Smooth muscle cell (in vitro differentiated cells): ENCODE data around the gene METTL2B. TPM values are rescaled to one million over a fixed set of nuclear protein-coding genes. Genes with fewer than 3 reads are reported as not detected.
A peak's percentile ranks its signal among the peaks of the same experiment; 100 is the strongest.
"Not testable (repeated sequence)": the region's sequence is repeated elsewhere in the genome, so short reads cannot be mapped to it uniquely, and the experiment has no call there.

Source experiments
- DNase-seq: peaks from one replicate; lab custom pipeline; 2025; ENCODE audit not compliant: unreplicated experiment; lab: John Stamatoyannopoulos, UW
- H2AFZ ChIP-seq: fragments of 200-600 bp; sonication (generic); 2 replicates; pipeline ENCODE4 v1.6.0; 2016; ENCODE audit warnings: antibody characterized with exemption, low read depth, mild to moderate bottlenecking
- H3F3A ChIP-seq: fragments of 200-600 bp; sonication (generic); 2 replicates; pipeline ENCODE4 v1.6.0; 2017; ENCODE audit warnings: antibody characterized with exemption, low read depth
- H3K27ac ChIP-seq: fragments of 200-600 bp; sonication (generic); 2 replicates; pipeline ENCODE4 v1.5.1; 2016; ENCODE audit warnings: low read depth, mild to moderate bottlenecking
- H3K27me3 ChIP-seq: fragments of 200-600 bp; sonication (generic); 2 replicates; pipeline ENCODE4 v1.6.1; 2016; ENCODE audit warnings: low read depth, mild to moderate bottlenecking
- H3K36me3 ChIP-seq: fragments of 200-600 bp; sonication (generic); 2 replicates; pipeline ENCODE4 v1.5.1; 2016; ENCODE audit warnings: low read depth
- H3K4me1 ChIP-seq: fragments of 200-600 bp; sonication (generic); 2 replicates; pipeline ENCODE4 v1.5.1; 2016; ENCODE audit warnings: low read depth
- H3K4me2 ChIP-seq: fragments of 200-600 bp; sonication (generic); 2 replicates; pipeline ENCODE4 v1.6.0; 2016; ENCODE audit warnings: mild to moderate bottlenecking
- H3K4me3 ChIP-seq: fragments of 200-600 bp; sonication (generic); 2 replicates; pipeline ENCODE4 v1.5.1; 2016; ENCODE audit warnings: mild to moderate bottlenecking
- H3K79me2 ChIP-seq: fragments of 200-600 bp; sonication (generic); 2 replicates; pipeline ENCODE4 v1.6.0; 2016; ENCODE audit warnings: low read depth, mild to moderate bottlenecking
- H3K9ac ChIP-seq: fragments of 200-600 bp; sonication (generic); 2 replicates; pipeline ENCODE4 v1.6.0; 2016; ENCODE audit warnings: low read depth
- H3K9me3 ChIP-seq: fragments of 200-600 bp; sonication (generic); replicated peaks from 2 replicates; pipeline ENCODE4 v1.5.1; 2016; ENCODE audit warnings: low read depth
- H4K20me1 ChIP-seq: fragments of 200-600 bp; sonication (generic); 2 replicates; pipeline ENCODE4 v1.6.0; 2016; ENCODE audit warnings: low read depth
- WGBS: methylation state at CpG from one replicate; pipeline ENCODE4 v1.1.7; 2016; ENCODE audit warnings: low lambda C conversion rate; 5-methylcytosine and 5-hydroxymethylcytosine counted together
- polyA plus RNA-seq: library from polyadenylated mRNA; unstranded; fragments of >200 nt; fragmentation: Nextera tagmentation; extraction: Ambion mirVana; gene quantifications from 2 replicates; pipeline ENCODE4 v1.2.1, GENCODE V29; 2016
- total RNA-seq: library from RNA; depleted of rRNA; stranded (reverse); fragments of >200 nt; gene quantifications from 2 replicates; pipeline ENCODE4 v1.2.3, GENCODE V29; 2014
- TF ChIP-seq, protein P1 (sequence below): fragments of 200-600 bp; sonication (generic); IDR thresholded peaks from 2 replicates; pipeline ENCODE4 v1.5.1; 2017; ENCODE audit warnings: borderline replicate concordance, mild to moderate bottlenecking, antibody characterized with exemption; ENCODE audit not compliant: insufficient read depth, poor library complexity, severe bottlenecking

The METTL2B gene
- total and polyA plus RNA-seq, 2 experiments from 2014 or later = 11.9 to 25.7 TPM

DNA sequence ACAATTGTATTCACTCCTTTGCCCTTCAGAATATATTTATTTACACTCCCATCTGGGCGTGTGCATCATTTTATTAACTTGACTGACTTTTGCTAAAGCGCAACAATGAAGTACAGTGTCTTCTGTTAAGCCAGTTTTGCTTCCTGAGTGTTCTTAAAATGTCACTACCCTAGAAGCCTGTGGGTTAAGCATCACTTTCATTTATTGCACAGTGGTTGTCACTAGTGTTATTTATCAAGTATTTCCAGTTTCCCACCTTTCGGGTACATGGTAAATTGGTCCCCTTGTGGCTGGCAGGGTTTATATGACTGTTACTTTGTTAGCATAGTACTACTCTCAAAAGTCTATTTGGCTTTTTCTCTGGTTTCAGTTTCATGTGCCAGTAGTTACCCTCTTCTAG lies 17.6 kb upstream of the METTL2B start:
- peaks cover 11% of the 10 kb centered on the region for H3F3A ChIP-seq
- H3K27ac ChIP-seq = no peak overlapping the region
- no peak overlapping the region for H3K9ac ChIP-seq
- no peak overlapping the region for H2AFZ ChIP-seq
- peaks cover 76% of the 10 kb centered on the region for H4K20me1 ChIP-seq
- no peaks in the 10 kb centered on the region for H3K36me3 ChIP-seq
- TF ChIP-seq, protein P1, sequence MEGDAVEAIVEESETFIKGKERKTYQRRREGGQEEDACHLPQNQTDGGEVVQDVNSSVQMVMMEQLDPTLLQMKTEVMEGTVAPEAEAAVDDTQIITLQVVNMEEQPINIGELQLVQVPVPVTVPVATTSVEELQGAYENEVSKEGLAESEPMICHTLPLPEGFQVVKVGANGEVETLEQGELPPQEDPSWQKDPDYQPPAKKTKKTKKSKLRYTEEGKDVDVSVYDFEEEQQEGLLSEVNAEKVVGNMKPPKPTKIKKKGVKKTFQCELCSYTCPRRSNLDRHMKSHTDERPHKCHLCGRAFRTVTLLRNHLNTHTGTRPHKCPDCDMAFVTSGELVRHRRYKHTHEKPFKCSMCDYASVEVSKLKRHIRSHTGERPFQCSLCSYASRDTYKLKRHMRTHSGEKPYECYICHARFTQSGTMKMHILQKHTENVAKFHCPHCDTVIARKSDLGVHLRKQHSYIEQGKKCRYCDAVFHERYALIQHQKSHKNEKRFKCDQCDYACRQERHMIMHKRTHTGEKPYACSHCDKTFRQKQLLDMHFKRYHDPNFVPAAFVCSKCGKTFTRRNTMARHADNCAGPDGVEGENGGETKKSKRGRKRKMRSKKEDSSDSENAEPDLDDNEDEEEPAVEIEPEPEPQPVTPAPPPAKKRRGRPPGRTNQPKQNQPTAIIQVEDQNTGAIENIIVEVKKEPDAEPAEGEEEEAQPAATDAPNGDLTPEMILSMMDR = no peak
- no peaks in the 10 kb centered on the region for H3K9me3 ChIP-seq
- no peaks in the 10 kb centered on the region for H3K27me3 ChIP-seq
- DNase-seq = no peak
- H3K4me1 ChIP-seq = peaks cover 43% of the 10 kb centered on the region
- H3K4me3 ChIP-seq = no peak overlapping the region
- 85% methylated on average over 3 of the region's 3 CpGs for WGBS
- H3K79me2 ChIP-seq = peaks cover 57% of the 10 kb centered on the region
- H3K4me2 ChIP-seq = peak overlapping the region; percentile 95

DNA sequence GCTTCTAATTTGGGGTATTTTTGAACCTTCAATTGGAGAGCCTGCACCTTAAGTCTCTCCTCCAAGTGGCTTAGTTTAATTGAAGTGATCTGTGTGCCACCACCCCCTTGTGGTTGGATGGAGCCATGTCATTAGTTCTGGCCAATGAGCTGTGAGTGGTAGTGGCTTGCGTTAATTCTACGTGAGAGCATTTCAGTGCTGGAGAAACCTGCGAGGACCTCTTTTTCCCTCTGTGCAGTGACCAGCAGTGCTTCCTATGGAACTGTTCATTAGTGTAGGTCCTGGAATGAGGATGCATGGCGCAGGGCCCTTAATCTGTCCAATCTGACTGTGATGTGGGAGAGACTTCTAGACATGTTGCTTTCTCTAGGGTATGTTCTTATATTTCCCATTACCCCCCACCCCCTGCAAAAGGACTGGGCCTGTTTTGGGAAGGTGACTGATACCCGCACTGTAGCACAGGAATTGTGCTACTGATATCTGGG lies 17.1 kb upstream of the METTL2B start:
- H3K9ac ChIP-seq = no peak overlapping the region
- DNase-seq = no peak
- TF ChIP-seq, protein P1 = peak; percentile 65
- peaks cover 81% of the 10 kb centered on the region for H4K20me1 ChIP-seq
- no peaks in the 10 kb centered on the region for H3K27me3 ChIP-seq
- H3K36me3 ChIP-seq = no peaks in the 10 kb centered on the region
- peak overlapping the region; percentile 95 for H3K4me2 ChIP-seq
- no peak overlapping the region for H3K4me3 ChIP-seq
- no peaks in the 10 kb centered on the region for H3K9me3 ChIP-seq
- peaks cover 57% of the 10 kb centered on the region for H3K79me2 ChIP-seq
- peaks cover 11% of the 10 kb centered on the region for H3F3A ChIP-seq
- 62% methylated on average over 5 of the region's 5 CpGs for WGBS
- no peak overlapping the region for H2AFZ ChIP-seq
- H3K4me1 ChIP-seq = peaks cover 39% of the 10 kb centered on the region
- H3K27ac ChIP-seq = no peak overlapping the region

DNA sequence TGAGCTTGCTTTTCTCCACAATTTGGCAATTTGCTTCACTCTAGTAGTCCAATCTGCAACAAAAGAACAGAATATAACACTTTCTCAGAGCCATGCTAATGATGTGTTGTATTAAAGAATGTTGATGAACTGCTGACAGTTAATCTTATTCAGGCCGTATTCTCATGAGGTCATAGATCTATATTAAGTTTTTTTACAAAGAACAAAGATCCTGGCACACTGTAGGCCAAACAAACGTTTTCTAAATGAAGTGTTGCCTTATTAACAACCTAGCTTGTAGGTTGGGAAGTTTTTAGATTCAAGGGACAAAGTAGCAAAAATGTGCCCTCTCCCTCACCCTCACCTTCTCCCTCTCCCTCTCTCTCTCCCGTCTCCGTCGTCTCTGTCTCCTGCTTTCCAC lies 14.1 kb upstream of the METTL2B start:
- H3K9ac ChIP-seq = no peak overlapping the region
- DNase-seq = no peak
- no peak overlapping the region for H2AFZ ChIP-seq
- 96% methylated on average over 5 of the region's 5 CpGs for WGBS
- no peak overlapping the region for H3K4me3 ChIP-seq
- H3F3A ChIP-seq = peaks cover 2% of the 10 kb centered on the region
- TF ChIP-seq, protein P1 = no peak
- no peak overlapping the region for H3K4me2 ChIP-seq
- H3K27me3 ChIP-seq = no peaks in the 10 kb centered on the region
- H3K36me3 ChIP-seq = no peaks in the 10 kb centered on the region
- peaks cover 40% of the 10 kb centered on the region for H3K79me2 ChIP-seq
- peaks cover 70% of the 10 kb centered on the region for H4K20me1 ChIP-seq
- no peaks in the 10 kb centered on the region for H3K9me3 ChIP-seq
- H3K27ac ChIP-seq = no peak overlapping the region
- H3K4me1 ChIP-seq = peaks cover 21% of the 10 kb centered on the region

DNA sequence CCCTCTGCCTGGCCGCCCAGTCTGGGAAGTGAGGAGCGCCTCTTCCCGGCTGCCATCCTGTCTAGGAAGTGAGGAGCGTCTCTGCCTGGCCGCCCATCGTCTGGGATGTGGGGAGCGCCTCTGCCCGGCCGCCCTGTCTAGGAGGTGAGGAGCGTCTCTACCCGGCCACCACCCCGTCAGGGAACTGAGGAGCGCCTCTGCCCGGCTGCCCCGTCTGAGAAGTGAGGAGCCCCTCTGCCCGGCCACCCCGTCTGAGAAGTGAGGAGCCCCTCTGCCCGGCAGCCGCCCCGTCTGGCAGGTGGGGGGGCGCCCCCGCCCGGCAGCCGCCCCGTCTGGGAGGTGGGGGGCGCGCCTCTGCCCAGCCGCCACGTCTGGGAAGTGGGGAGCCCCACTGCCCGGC lies 13.2 kb upstream of the METTL2B start:
- H3K9me3 ChIP-seq, H2AFZ ChIP-seq, DNase-seq, H3K4me2 ChIP-seq, H3K36me3 ChIP-seq, H3K4me3 ChIP-seq, H3K27ac ChIP-seq, H3K9ac ChIP-seq, H3K27me3 ChIP-seq, H3F3A ChIP-seq: not testable (repeated sequence)
- H3K4me1 ChIP-seq = peaks cover 14% of the 10 kb centered on the region
- H3K79me2 ChIP-seq = peaks cover 32% of the 10 kb centered on the region
- H4K20me1 ChIP-seq = peaks cover 61% of the 10 kb centered on the region
- 94% methylated on average over 26 of the region's 30 CpGs for WGBS

DNA sequence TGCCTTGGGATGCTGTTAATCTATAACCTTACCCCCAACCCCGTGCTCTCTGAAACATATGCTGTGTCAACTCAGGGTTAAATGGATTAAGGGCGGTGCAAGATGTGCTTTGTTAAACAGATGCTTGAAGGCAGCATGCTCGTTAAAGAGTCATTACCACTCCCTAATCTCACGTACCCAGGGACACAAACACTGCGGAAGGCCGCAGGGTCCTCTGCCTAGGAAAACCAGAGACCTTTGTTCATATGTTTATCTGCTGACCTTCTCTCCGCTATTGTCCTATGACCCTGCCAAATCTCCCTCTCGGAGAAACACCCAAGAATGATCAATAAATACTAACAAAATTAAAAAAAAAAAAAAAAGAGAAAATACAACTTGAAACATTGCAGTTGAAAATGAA lies 12.6 kb upstream of the METTL2B start:
- H3K27ac ChIP-seq, H2AFZ ChIP-seq, H3K36me3 ChIP-seq, H3K4me3 ChIP-seq, H3K27me3 ChIP-seq, H3K4me1 ChIP-seq, H3K9me3 ChIP-seq, H3K9ac ChIP-seq, H3F3A ChIP-seq, H3K4me2 ChIP-seq, DNase-seq: not testable (repeated sequence)
- peaks cover 56% of the 10 kb centered on the region for H4K20me1 ChIP-seq
- H3K79me2 ChIP-seq = peaks cover 26% of the 10 kb centered on the region
- 78% methylated on average over 7 of the region's 8 CpGs for WGBS

DNA sequence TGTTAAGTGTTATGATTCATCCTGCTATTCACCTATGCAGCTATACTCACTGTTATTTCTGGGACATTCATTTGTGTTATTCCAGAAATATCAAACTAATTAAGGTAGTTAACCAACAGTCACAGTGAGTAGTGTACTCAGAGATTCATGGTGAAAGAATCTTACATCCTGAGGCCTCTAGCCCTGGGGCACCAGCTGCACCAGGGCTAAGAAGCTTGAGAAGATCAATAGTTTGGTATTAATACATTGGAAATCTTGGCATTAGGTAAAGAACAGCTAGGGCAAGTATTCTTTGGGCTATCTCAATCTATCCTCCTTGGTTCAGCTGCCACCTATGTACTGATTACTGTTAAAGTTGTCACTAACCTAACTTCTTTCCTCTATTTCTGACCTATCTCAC lies 9.7 kb upstream of the METTL2B start:
- H3K36me3 ChIP-seq, H3K27ac ChIP-seq, H3K4me3 ChIP-seq, H3K9ac ChIP-seq, H3K4me1 ChIP-seq, H3F3A ChIP-seq, H3K27me3 ChIP-seq, H3K9me3 ChIP-seq, H3K79me2 ChIP-seq, H2AFZ ChIP-seq, H3K4me2 ChIP-seq, DNase-seq: not testable (repeated sequence)
- peaks cover 26% of the 10 kb centered on the region for H4K20me1 ChIP-seq

DNA sequence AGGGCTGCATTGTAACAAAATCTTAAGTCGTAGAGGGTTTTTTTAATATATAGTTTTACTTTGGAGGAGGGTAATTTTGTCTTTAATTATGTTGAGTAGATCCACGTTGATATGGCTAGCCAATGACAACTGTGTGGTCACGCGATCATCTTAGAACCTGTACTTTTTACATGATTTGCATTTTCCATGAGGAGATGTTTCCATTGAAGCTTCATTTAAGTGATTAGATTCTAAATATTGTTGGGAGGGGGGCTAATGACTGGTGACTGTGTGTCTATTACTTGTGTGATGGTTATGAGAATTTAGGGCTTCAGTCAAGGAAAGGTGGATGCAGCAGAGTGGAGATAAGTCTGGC lies 765 bp downstream of the METTL2B start:
- peak overlapping the region; percentile 93 for H3K9ac ChIP-seq
- not testable (repeated sequence) for H4K20me1 ChIP-seq, H3K36me3 ChIP-seq, H3K27me3 ChIP-seq, H3K9me3 ChIP-seq, H3F3A ChIP-seq, DNase-seq
- peaks cover 26% of the 10 kb centered on the region for H3K79me2 ChIP-seq
- 17% methylated on average over 4 of the region's 4 CpGs for WGBS
- peak overlapping the region; percentile 98 for H3K4me2 ChIP-seq
- H3K4me3 ChIP-seq = peak overlapping the region; percentile 96
- peaks cover 11% of the 10 kb centered on the region for H3K4me1 ChIP-seq
- peak overlapping the region; percentile 85 for H3K27ac ChIP-seq
- peak overlapping the region; percentile 95 for H2AFZ ChIP-seq
